GM13977 (cell line): ENCODE results near the gene DENND4A.

Experiments
- DNase-seq: peaks from one replicate; pipeline ENCODE4 v3.0.0; 2012; ENCODE audit warnings: low spot score
- CTCF ChIP-seq: IDR thresholded peaks from 2 replicates; pipeline ENCODE4 v1.5.1; 2012; ENCODE audit warnings: mild to moderate bottlenecking, control low read depth; ENCODE audit not compliant: insufficient read depth; ENCODE audit errors: extremely low read depth, missing control alignments
- in situ Hi-C: fragments of 300-500 bp; cut with MboI; formaldehyde crosslinking; loops from one replicate; pipeline ENCODE4 v1.12.0; 2022; ENCODE audit warnings: low sequenced_read_pairs, low pct_unique_long_range_greater_than_20kb, mixed read lengths, inconsistent platforms; ENCODE audit not compliant: unreplicated experiment

DENND4A gene

DNA sequence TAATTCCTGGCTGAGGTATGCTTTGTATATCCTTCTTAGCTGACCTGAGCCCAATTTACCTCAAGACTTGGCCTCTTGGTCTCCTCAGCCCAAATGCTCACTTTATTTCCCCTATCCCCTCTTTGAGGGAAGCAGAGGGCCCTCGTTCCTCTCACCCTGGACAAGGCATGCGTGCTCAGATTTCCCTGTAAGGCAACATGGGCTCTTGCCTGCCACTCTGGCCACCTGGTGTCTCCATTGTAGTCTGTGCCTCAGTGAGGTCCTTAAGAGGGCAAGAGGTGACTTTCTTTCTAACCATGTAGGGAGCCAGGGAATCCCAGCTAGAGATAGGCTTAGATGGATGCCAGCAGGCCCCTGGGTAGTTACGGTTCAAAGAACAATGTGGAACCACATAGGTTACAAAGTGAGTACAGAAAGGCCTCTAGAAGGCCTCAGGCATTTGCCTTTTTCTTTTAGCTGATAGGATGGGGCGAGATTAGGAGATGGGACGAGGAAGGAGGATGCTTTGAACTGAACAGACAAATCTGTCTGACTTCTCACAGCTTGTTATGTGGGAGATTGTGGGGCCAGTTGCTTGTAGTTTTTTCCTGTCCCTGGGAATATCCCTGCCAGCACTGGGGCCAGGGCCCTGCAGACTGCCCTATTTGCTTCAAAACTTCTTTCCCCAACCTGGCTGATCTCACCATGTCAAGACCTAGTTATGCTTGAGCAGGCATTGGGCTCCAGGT is 180.0 kb downstream of the DENND4A start:
- DNase-seq, result no peak
- in situ Hi-C loops, result no loop called here
- TF ChIP-seq CTCF, result no peak

DNA sequence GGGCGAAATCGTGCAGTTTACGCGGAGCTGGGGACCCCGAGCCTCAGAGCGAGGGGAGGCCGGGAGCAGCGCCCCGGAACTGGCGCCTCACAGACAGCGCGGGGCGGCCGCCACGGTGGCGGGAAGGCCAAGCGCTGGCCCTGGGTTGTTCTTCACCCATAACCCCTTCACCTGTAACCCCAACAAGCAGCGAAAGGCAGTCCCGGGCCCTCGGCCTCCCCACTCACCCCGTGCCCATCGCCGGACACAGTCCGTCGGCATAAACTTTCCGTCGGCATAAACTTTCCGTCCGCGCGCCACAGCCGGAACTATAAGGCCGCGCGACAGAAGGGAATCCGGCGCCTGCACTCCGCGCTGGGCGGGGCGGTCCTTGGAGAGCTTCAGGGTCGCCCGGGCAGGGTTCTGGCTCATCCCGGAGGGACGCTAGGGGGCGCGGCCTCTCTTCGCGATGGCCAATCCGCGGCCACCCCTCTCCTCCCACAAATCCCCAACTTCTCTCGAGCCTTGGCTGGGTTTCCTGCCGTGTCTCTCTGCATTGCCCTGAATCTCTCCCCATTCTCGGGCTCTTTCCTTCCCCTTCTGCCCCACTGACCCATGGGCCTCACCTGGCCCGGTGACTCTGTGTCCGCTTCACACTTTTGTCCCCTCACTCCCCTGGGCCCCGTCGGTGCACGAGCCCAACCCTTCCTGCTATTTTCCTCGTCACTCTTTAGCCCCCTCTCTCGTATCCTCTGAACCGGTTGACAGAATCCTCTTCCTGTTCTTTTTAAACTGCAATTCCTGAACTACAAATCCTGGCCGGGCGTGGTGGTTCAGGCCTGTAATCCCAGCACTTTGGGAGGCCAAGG is 181.0 kb downstream of the DENND4A start, which contains the start of gene INTS14:
Gene INTS14, minus strand, starts transcription at position 261 of the 848 bp plus-strand sequence. CDS start 3,751 bp downstream, outside the sequence.
- peak; percentile 84 for TF ChIP-seq CTCF
- peak; percentile 96 for DNase-seq
- in situ Hi-C loops, result no loop called here
